H1 (cell line): ENCODE results near the gene GLI1. TPM values are rescaled to one million over a fixed set of nuclear protein-coding genes. Genes with fewer than 3 reads are reported as not detected.

Experiments used
- NRF1 ChIP-seq: IDR thresholded peaks from 2 replicates; pipeline ENCODE4 v1.6.1; 2011; ENCODE audit warnings: mild to moderate bottlenecking, low read depth, low read length, improper control_type of control experiment
- PHF8 ChIP-seq: fragments of 200-600 bp; sonication (generic); conservative IDR thresholded peaks from 2 replicates; pipeline ENCODE4 v1.7.1; 2012; ENCODE audit warnings: low read depth, mild to moderate bottlenecking, inconsistent platforms, low read length, moderate library complexity
- SIN3A ChIP-seq, 2 experiments: IDR thresholded peaks in 1 of 2; conservative IDR thresholded peaks in 1 of 2; 2 replicates each; pipeline ENCODE4 v1.6.1; 2011 to 2012; ENCODE audit warnings: low read length in 2 of 2, improper control_type of control experiment in 1 of 2, low read depth in 1 of 2, mild to moderate bottlenecking in 1 of 2
- polyA plus RNA-seq, 7 experiments: library from polyadenylated mRNA; depleted of rRNA in 3 of 7; stranded (reverse) in 5 of 7; unstranded in 2 of 7; fragments of >200 nt in 5 of 7; fragments of 200-250 nt in 2 of 7; gene quantifications; 1 replicate in 5 of 7; 2 replicates in 1 of 7; 4 replicates in 1 of 7; pipeline versions ENCODE4 v1.2.1 to v1.2.3, GENCODE V29; 2011 to 2013; ENCODE audit warnings: missing spikeins in 2 of 7, mixed read lengths in 2 of 7
- total RNA-seq: library from RNA; stranded (reverse); fragmentation: NEBNext Ultra II Directional; extraction: Animal tissue kit (Norgen Biotek cat#: 25700); gene quantifications from 2 replicates; pipeline ENCODE4 v1.2.1, GENCODE V29; 2021

The GLI1 gene
- total and polyA plus RNA-seq, 2 of the 8 experiments (the other 6 are each of a cell fraction or from before 2014, with no cell fraction given): 23.5 to 25.3 TPM

DNA sequence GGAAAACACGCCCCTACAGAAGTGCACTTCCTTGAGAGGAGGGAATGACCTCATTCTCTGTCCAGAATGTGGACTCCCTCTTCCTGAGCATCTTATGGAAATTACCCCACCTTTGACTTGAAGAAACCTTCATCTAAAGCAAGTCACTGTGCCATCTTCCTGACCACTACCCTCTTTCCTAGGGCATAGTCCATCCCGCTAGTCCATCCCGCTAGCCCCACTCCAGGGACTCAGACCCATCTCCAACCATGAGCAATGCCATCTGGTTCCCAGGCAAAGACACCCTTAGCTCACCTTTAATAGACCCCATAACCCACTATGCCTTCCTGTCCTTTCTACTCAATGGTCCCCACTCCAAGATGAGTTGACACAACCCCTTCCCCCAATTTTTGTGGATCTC lies 9.5 kb upstream of the GLI1 start (continued):
- TF ChIP-seq PHF8 (no peak), NRF1 (no peak), SIN3A (conservative IDR thresholded peaks at IDR 0.05 in 1 of 2, IDR thresholded peaks at IDR 0.05 in 1 of 2; ENCODE audit: low read depth in 1 of 2, low read length in 2 of 2) (no peak)
- TF ChIP-seq, all 59 proteins: peak for 0
